IPS-NIHi7 (cell line): ENCODE measurements around the gene RAMP2.

Source experiments
- DNase-seq: peaks from one replicate; pipeline ENCODE4 v3.0.0; 2012; ENCODE audit warnings: mixed read lengths; ENCODE audit errors: extremely low spot score

The RAMP2 gene

DNA sequence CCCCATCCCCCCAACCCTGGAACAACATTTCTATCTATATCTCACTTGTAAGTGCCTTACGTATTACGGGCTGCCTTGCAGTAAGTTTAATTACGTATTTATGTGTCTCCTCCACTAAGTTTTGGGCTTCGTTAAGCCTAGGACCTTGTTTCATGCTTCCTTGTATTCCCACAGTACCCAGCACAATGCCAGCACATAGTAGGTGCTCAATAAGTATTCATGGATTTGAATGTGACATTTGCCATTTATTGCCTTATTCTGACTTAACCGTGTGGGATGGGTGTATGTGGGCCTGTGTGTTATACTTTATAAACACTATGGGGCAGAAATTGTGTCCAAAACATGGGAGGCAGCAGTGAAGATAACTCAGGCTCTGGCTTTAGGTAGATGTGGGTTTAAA is 31.5 kb downstream of the RAMP2 start:
- DNase-seq, result no peak

DNA sequence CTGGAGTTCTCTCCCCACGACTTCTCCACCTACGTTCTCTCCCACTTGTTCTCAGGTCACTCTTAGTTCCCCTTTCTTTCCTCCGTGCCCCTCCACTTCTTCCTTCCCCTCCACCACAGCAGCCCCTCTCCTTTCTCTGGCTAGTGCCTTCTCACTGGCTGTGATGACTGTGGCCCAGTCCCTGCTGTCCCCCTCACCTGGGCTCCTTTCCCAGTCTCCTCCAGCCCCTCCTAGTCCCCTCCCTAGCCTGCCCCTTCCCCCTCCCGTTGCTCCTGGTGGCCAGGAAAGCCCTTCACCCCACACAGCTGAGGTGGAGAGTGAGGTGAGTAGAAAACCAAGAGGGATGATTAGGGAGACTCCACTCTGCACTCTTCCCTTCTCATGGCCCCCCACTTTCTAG is 34.0 kb downstream of the RAMP2 start:
- DNase-seq, result no peak

- no peak for DNase-seq
Measured at GRCh38 chr17:42795465-42795864, 34.4 kb downstream of the RAMP2 start.

DNA sequence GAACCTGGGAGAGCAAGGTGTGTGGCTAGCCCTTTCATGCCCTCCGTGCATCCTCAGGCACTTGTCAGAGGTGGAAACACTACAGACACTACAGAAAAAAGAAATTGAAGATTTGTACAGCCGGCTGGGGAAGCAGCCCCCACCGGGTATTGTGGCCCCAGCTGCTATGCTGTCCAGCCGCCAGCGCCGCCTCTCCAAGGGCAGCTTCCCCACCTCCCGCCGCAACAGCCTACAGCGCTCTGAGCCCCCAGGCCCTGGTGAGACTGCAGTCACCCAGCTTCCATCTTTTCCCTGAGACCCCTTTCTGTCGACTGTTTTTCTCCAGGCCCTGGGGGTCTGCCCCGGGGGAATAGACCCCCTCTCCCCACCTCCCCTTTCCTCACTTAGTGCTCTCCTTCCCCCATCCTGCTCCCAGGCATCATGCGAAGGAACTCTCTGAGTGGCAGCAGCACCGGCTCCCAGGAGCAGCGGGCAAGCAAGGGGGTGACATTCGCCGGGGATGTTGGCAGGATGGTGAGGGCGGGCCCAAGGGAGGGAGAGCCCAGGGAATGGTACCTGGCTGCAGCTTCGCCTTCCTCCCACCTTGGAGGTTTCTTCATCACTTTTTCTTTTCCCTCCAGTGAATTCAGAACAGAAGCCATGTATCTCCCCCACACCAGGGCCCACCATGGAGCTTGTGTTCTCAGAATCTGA is 35.2 kb downstream of the RAMP2 start:
- DNase-seq, result no peak

GRCh38 chr17:42797067-42798007 is 36.3 kb downstream of the RAMP2 start:
- DNase-seq, result no peak

DNA sequence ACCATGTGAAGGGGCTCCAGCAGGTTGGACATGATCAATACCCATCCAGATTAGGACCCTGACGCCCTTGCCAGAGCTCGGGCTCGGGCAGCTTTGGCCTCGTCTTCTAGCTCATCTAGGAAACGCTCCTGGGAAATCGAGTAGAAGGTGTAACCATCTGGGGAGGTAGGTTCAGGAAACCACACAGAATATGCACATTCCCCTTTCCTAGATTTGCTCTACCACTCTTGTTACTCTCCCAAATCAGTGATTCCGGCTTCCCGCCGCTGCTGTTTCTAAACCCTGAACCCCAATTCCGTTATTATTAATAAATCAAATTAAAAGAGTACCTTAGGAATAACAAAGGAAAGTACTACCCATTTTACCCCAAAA is 37.0 kb downstream of the RAMP2 start:
- DNase-seq, result no peak

DNA sequence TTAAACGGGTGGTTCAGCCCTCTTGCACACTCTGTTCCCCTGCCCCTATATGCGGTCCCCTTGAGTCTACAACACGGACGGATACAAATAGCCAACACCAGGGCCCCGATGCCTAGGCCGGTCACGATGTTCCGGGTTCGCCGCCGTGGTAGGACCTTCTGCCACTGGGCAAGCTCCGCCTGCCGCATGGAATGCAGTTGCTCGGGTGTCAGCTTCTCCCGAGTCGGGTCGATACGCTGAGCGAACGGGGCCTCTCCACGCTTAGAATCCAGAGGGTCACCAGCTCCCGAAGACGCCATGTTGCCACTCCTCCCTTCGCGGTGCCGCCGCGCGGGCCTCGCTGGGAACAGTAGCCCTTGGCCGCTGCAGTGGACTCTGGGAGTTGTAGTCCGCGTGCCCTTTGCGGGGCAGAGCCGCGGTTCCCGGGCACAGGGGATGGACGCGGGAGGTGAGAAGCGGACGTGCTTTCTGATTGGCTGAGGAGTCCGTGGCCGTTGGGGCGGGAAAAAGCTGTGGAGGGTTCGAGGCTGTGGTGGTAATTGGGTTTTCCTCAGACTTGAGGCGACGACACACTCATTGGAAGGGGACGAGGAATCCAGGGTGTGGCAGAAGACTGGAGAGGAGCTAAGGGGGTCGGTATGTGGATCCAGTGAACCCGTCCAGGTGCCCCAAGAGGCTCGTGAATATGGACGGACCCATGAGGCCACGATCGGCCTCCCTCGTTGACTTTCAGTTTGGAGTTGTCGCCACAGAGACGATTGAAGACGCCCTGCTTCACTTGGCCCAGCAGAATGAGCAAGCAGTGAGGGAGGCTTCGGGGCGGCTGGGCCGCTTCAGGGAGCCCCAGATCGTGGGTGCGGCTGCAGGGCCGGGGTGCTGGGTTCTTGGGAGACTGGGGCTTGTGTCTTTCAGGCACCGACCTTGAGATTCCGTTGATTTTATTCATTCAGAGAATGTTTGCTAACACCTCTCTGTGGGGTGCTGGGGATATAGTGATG is 37.7 kb downstream of the RAMP2 start, which contains the start of the genes CNTD1 and COA3:
TSS of gene CNTD1 (plus strand) at position 479 of the 998 bp plus-strand sequence. CDS start at position 686, 207 bp downstream.
TSS of gene COA3 (minus strand) at position 322 of the 998 bp plus-strand sequence. CDS start at position 299, 23 bp downstream.
- DNase-seq, result peak; percentile 95

- DNase-seq, result no peak
Measured at GRCh38 chr17:42803074-42803883, 42.3 kb downstream of the RAMP2 start.

DNA sequence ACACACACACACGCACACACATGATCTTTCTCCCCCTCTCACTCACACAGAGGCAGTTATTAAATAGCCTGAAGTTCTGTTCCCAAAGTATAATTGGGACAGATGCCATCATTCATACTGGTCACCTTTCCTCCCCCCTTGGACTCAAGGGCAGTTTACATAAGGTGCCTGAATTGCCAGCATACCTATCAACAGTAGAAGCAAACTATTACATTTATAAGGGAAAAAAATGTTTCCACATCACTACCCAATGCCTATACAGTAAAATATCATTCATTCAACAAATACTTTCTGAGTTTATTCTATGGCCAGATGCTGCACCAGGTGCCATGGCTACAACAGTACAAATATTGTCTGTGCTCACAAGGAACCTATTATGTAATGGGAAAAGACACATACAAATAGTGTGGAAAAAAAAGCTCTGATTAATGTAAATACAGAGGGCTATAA is 43.9 kb downstream of the RAMP2 start:
- DNase-seq, result no peak

- DNase-seq, result no peak
Measured at GRCh38 chr17:42806249-42806648, 45.2 kb downstream of the RAMP2 start.

- DNase-seq, result no peak
Measured at GRCh38 chr17:42809250-42809649, 48.2 kb downstream of the RAMP2 start.
